ENCODE results near the gene BCL2L11.

BCL2L11 gene

DNA sequence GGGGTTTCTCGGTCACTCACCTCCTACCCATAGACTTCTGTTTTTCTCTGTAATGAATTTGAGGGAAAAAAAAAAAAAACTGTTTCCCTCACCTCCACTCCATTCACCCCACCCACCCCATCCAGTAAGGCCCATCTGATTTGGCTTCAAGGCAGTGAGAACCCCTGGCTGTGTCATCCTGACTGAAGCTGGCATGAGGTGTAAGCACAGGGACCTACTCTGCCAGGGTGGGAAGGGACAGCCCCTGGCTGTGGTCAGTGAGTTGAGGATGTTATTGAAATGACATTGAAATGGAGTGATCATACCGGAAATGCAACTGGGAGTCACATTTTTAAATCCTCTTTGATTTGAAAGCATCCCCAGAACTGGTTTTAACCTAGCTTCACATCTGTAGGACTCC is 19.1 kb upstream of the BCL2L11 start:
- DNase-seq (ENCODE audit: insufficient read length, low spot score) (no peak), FAIRE-seq (no peak)
- TF ChIP-seq POLR2A (IDR thresholded peaks at IDR 0.05; ENCODE audit: low read depth, low read length) (no peak), POU2F2 (IDR thresholded peaks at IDR 0.05; ENCODE audit: low read depth, low read length) (no peak), PAX5 (IDR thresholded peaks at IDR 0.05; ENCODE audit: insufficient read depth, low read length, severe bottlenecking) (no peak), TAF1 (IDR thresholded peaks at IDR 0.05; ENCODE audit: low read depth, low read length) (no peak), SPI1 (IDR thresholded peaks at IDR 0.05; ENCODE audit: low read depth, low read length) (no peak), POLR2AphosphoS5 (IDR thresholded peaks at IDR 0.05; ENCODE audit: low read depth, low read length) (no peak)

DNA sequence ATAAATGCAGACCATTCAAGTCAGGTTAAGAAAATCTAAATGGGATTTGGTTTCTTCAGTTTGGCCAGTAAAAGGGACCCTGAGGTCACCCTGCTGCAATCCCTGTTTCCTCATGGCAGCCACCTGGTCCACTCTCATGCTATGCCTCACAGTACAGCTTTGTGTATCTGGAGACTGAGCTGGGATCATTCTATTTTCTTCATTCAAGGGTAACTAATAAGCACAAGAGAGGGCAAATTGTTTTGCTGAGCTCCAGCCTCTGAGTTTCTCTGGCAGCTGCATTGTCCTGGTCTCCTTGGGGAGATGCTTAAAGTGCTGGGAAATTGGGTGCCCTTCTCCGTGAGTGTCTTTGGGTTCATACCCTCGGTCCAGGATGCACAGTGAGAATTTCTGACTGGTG is 18.5 kb upstream of the BCL2L11 start:
- DNase-seq (ENCODE audit: insufficient read length, low spot score) (no peak), FAIRE-seq (no peak)
- TF ChIP-seq PAX5 (IDR thresholded peaks at IDR 0.05; ENCODE audit: insufficient read depth, low read length, severe bottlenecking), result no peak
- no peak for TF ChIP-seq POLR2AphosphoS5 (IDR thresholded peaks at IDR 0.05; ENCODE audit: low read depth, low read length)
- TF ChIP-seq POLR2A (IDR thresholded peaks at IDR 0.05; ENCODE audit: low read depth, low read length), result no peak
- TF ChIP-seq POU2F2 (IDR thresholded peaks at IDR 0.05; ENCODE audit: low read depth, low read length), result no peak
- TF ChIP-seq TAF1 (IDR thresholded peaks at IDR 0.05; ENCODE audit: low read depth, low read length), result no peak

DNA sequence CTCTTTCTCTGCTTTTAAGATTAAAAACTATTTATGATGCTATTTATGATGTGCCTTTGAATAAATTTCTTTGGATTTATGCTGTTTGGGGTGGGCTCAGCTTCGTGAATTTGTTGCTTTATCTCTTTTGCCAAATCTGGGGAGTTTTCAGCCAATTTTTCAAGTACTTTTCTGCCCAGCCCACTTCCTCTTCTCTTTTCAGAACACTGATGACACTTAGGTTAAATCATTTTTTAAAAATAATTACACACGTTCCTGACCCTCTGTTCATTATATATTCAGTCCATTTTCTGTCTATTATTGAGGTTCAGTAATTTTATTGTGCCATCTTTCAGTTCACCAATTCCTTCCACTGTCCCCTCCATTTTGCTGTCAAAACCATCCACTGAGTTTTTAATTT is 14.8 kb upstream of the BCL2L11 start:
- DNase-seq (ENCODE audit: insufficient read length, low spot score) (no peak), FAIRE-seq (no peak)
- no peak for TF ChIP-seq SPI1 (IDR thresholded peaks at IDR 0.05; ENCODE audit: low read depth, low read length)
- TF ChIP-seq PAX5 (IDR thresholded peaks at IDR 0.05; ENCODE audit: insufficient read depth, low read length, severe bottlenecking), result no peak
- no peak for TF ChIP-seq POU2F2 (IDR thresholded peaks at IDR 0.05; ENCODE audit: low read depth, low read length)

DNA sequence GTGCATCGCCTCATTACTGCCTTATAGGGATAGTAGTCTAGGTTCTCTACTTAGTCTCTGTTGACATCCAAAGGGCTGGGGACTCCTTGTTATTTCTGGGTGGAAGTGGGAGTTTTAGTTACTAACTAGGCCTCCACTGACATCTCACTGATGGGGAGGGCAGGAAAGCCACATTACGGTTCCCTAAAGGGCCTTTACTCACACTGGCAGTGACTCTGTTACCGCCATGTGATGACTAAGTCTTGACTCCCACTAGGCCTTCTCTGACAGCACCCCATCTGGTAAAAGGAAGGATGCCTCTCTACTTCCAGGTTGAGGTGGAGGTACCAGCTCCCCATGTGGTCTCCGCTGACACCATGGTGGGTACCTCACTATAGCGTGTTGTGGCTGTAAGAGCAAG is 14.0 kb upstream of the BCL2L11 start:
- FAIRE-seq, result no peak
- no peak for TF ChIP-seq SPI1 (IDR thresholded peaks at IDR 0.05; ENCODE audit: low read depth, low read length)
- no peak for TF ChIP-seq POU2F2 (IDR thresholded peaks at IDR 0.05; ENCODE audit: low read depth, low read length)
- no peak for TF ChIP-seq PAX5 (IDR thresholded peaks at IDR 0.05; ENCODE audit: insufficient read depth, low read length, severe bottlenecking)
- no peak for TF ChIP-seq POLR2A (IDR thresholded peaks at IDR 0.05; ENCODE audit: low read depth, low read length)
- no peak for TF ChIP-seq TAF1 (IDR thresholded peaks at IDR 0.05; ENCODE audit: low read depth, low read length)
- TF ChIP-seq POLR2AphosphoS5 (IDR thresholded peaks at IDR 0.05; ENCODE audit: low read depth, low read length), result no peak
- DNase-seq (ENCODE audit: insufficient read length, low spot score), result no peak

DNA sequence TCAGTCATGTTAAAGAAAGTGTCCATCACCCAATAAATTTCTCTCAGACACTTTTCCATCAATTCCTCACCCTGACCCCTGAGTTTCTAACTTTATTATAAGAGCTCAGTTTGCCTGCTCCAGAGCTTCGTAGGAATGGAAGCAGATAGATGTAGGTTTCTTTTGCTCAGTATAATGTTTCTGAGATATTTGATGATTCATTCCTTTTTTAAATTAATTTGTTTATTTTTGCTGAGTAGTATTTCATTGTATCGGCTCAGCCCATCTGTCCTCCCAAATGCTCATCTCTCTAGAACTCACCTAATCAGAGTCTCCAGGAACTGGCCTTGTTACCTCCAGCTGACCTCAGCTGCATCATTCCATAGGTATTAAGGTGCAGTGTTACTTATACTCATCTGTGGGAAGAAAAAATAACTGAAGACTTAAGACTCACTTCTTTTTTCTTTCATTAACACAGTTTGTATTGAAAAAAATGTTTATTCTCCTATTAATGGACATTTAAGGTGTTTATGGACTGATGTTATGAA is 11.9 kb upstream of the BCL2L11 start:
- FAIRE-seq (no peak), DNase-seq (ENCODE audit: insufficient read length, low spot score) (no peak)
- TF ChIP-seq PAX5 (IDR thresholded peaks at IDR 0.05; ENCODE audit: insufficient read depth, low read length, severe bottlenecking) (no peak), SPI1 (IDR thresholded peaks at IDR 0.05; ENCODE audit: low read depth, low read length) (no peak), TAF1 (IDR thresholded peaks at IDR 0.05; ENCODE audit: low read depth, low read length) (no peak), POU2F2 (IDR thresholded peaks at IDR 0.05; ENCODE audit: low read depth, low read length) (no peak), POLR2AphosphoS5 (IDR thresholded peaks at IDR 0.05; ENCODE audit: low read depth, low read length) (no peak), POLR2A (IDR thresholded peaks at IDR 0.05; ENCODE audit: low read depth, low read length) (no peak)

DNA sequence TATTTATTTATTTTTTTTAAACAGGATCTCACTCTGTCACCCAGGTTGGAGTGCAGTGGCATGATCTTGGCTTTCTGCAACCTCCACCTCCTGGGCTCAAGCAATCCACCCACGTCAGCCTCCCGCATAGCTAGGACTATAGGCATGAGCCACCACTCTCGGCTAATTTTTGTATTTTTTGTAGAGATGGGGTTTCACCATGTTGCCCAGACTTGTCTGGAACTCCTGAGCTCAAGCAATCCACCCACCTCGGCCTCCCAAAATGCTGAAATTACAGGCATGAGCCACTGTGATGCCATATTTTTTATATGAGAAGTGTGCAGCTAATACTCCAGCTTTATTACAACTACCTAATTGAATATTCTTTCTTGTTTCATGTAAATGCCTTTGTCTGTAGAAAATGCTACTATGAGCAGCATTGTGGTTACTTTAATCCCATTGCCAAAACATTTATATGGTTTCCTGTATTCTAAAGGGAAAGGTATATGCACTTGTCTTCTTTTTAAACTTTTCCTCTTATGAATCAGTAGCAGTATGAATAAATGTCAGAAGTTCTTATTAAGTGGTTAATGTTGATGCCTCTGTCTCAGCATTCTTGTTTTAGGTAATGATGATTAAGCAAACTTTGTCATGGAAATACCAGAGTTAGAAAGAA is 9.5 kb upstream of the BCL2L11 start:
- DNase-seq (ENCODE audit: insufficient read length, low spot score), result no peak
- no peak for FAIRE-seq
- no peak for TF ChIP-seq SPI1 (IDR thresholded peaks at IDR 0.05; ENCODE audit: low read depth, low read length)
- no peak for TF ChIP-seq POLR2AphosphoS5 (IDR thresholded peaks at IDR 0.05; ENCODE audit: low read depth, low read length)
- TF ChIP-seq POU2F2 (IDR thresholded peaks at IDR 0.05; ENCODE audit: low read depth, low read length), result no peak
- no peak for TF ChIP-seq TAF1 (IDR thresholded peaks at IDR 0.05; ENCODE audit: low read depth, low read length)
- TF ChIP-seq PAX5 (IDR thresholded peaks at IDR 0.05; ENCODE audit: insufficient read depth, low read length, severe bottlenecking), result no peak
- no peak for TF ChIP-seq POLR2A (IDR thresholded peaks at IDR 0.05; ENCODE audit: low read depth, low read length)

DNA sequence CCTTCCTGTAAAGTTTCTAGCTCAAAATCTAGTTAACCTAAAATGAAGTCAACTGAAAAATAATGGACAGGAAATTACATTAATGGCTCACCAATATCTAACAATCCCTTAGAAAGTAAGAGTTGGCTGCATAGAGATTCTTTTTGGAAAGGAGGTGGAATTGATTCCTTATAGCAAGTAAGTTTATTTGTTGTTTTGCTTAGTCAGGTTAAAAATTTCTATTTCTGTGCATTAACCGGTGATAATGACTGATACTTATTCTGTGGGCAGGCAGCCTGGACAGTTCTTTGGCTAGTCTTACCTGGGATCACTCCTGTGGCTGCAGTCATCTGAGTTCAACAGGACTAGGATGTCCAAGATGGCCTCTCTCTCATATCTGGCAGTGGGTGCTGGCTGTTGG is 6.9 kb upstream of the BCL2L11 start:
- TF ChIP-seq POU2F2 (IDR thresholded peaks at IDR 0.05; ENCODE audit: low read depth, low read length) (no peak), POLR2AphosphoS5 (IDR thresholded peaks at IDR 0.05; ENCODE audit: low read depth, low read length) (no peak), TAF1 (IDR thresholded peaks at IDR 0.05; ENCODE audit: low read depth, low read length) (no peak)
- FAIRE-seq, result no peak
- no peak for DNase-seq (ENCODE audit: insufficient read length, low spot score)

DNA sequence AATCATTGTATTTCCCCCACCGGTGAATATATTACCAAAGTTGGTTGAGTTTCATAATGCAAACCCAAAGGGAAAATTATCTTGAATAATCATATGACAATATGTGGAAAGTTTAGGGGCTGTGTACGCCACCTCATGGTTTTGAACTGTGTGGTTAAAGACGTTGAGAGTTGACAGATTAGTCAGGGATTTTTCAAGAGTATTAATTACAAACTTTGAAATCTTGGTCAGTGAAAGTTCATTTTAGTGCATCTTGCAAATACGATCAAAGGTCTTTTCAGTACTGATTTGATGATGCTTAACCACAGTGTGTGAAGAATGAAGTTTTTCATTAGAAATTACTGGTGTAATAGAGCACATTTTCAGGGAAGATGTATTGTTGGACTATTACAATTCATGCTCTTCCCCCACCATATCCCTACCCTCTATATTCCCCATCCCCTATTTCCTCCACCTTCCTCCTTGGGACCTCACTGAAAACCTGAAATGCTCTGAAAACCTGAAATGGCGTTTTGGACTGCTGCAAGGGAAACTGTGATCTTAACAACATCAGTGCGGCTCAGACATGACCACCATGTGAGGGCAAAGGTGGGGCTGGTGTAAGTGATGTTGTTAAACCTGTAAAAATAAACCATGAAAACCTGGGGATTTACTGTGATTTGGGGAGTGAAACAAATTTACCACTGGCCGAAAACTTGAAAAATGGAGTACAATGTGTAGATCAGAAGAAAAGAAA is 4.5 kb upstream of the BCL2L11 start:
- FAIRE-seq, result no peak
- DNase-seq (ENCODE audit: insufficient read length, low spot score), result no peak
- TF ChIP-seq SPI1 (IDR thresholded peaks at IDR 0.05; ENCODE audit: low read depth, low read length), result no peak
- no peak for TF ChIP-seq POLR2AphosphoS5 (IDR thresholded peaks at IDR 0.05; ENCODE audit: low read depth, low read length)
- no peak for TF ChIP-seq TAF1 (IDR thresholded peaks at IDR 0.05; ENCODE audit: low read depth, low read length)

DNA sequence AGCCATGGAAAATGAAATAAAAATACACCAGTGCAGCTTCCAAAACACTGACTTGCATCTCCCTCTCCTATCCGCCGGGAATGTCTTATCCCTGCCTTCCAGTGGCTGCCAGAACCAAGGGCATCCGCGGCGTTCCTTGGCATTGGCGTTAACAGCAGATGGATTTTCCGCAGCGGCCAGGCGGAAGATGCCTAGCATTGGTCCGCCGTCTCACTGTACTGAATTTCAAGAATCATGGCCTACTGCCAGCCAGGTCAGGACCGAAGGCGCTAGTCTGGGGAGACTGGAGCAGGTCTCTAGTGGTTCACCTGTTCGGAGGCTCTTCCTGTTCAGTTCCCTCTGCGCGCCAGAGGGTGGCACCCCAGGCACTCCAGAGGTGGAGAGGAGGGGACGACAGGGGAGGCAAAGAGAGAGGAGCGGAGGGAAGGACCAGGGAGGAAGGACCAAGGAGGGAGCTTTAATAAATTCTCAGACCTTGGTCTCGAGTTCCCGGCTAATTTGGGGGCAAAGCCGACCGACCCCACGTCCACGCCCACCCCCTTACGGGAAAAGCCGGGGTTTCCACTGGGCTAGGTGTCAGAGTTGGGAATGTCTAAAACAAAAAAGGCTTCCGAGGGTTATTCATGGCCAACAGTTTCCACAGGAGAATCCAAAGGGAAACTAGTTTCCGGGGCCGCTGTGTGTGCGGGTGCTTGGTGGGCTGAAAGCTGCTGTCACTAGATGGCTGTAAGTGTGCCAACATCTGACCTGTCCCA is 3.7 kb upstream of the BCL2L11 start:
- DNase-seq (ENCODE audit: insufficient read length, low spot score) (no peak), FAIRE-seq (peak; percentile 66)
- TF ChIP-seq POLR2AphosphoS5 (IDR thresholded peaks at IDR 0.05; ENCODE audit: low read depth, low read length), result no peak
- TF ChIP-seq SPI1 (IDR thresholded peaks at IDR 0.05; ENCODE audit: low read depth, low read length), result no peak
- TF ChIP-seq POLR2A (IDR thresholded peaks at IDR 0.05; ENCODE audit: low read depth, low read length), result no peak
- no peak for TF ChIP-seq TAF1 (IDR thresholded peaks at IDR 0.05; ENCODE audit: low read depth, low read length)
- no peak for TF ChIP-seq PAX5 (IDR thresholded peaks at IDR 0.05; ENCODE audit: insufficient read depth, low read length, severe bottlenecking)
- TF ChIP-seq POU2F2 (IDR thresholded peaks at IDR 0.05; ENCODE audit: low read depth, low read length), result no peak

All from GM12891 (cell line).